ENCODE measurements around the gene TSPAN18. TPM values are rescaled to one million over a fixed set of nuclear protein-coding genes. Genes with fewer than 3 reads are reported as not detected.

TSPAN18 gene
- total and polyA plus RNA-seq, 10 of the 15 experiments (the other 5 are each of a cell fraction or from before 2014, with no cell fraction given) = 0.02 to 0.77 (median 0.13) TPM; not detected in 1

GRCh38 chr11:44694443-44694842, 32.3 kb upstream of the TSPAN18 start:
- TF ChIP-seq KDM1A (IDR thresholded peaks at IDR 0.05; ENCODE audit: borderline replicate concordance) (no peak), POU2F2 (IDR thresholded peaks at IDR 0.05; ENCODE audit: borderline replicate concordance, low read depth, low read length) (peak; percentile 34; the same call in 1 of the 3 replicates), MXI1 (IDR thresholded peaks at IDR 0.05; ENCODE audit: low read depth, low read length) (no peak), WRNIP1 (IDR thresholded peaks at IDR 0.05; ENCODE audit: borderline replicate concordance, low read depth, low read length) (no peak), HDAC6 (IDR thresholded peaks at IDR 0.05; ENCODE audit: unreplicated experiment) (no peak), RFX5 (IDR thresholded peaks at IDR 0.05; ENCODE audit: low read depth, low read length) (no peak)
- SMC1A ChIA-PET (ENCODE audit: uncharacterized antibody, unreplicated experiment) = interaction anchor here (0.8 kb wide), 1 partner anchor 221 kb away, joined by 3 read pairs; no protein-coding TSS in a partner anchor
- Histone ChIP-seq H3K27ac (ENCODE audit: control insufficient read depth, insufficient read depth) (no peak overlapping the region), H3K4me2 (ENCODE audit: control insufficient read depth, insufficient read depth) (no peak overlapping the region), H3K27me3 (replicated peaks in 1 of 2; ENCODE audit: control insufficient read depth in 2 of 2, insufficient read depth in 2 of 2, low read length in 1 of 2) (no peaks in the 10 kb centered on the region), H3K9ac (ENCODE audit: control insufficient read depth, insufficient read depth, low read length) (no peak overlapping the region), H2AFZ (ENCODE audit: control insufficient read depth, low read depth, low read length) (no peak overlapping the region), H3K4me3 (no peak overlapping the region), H3K36me3 (ENCODE audit: control insufficient read depth in 2 of 2, insufficient read depth in 2 of 2, low read length in 1 of 2) (no peaks in the 10 kb centered on the region), H3K4me1 (ENCODE audit: control insufficient read depth, insufficient read depth, low read length) (peaks cover 3% of the 10 kb centered on the region; the same call in 1 of the 2 replicates), H4K20me1 (ENCODE audit: control insufficient read depth, insufficient read depth) (no peaks in the 10 kb centered on the region), H3K9me3 (replicated peaks; ENCODE audit: control insufficient read depth, insufficient read depth, low read length) (no peaks in the 10 kb centered on the region; the same call in 2 of the 3 replicates), H3K79me2 (ENCODE audit: control insufficient read depth, insufficient read depth, low read length) (no peaks in the 10 kb centered on the region)
- 23% methylated on average over 12 of the region's 12 CpGs for WGBS (ENCODE audit: insufficient coverage, insufficient replicate concordance, low lambda C conversion rate, missing lambda C conversion rate)
- DNase-seq (ENCODE audit: low read depth, low spot score) (no peak), FAIRE-seq (no peak), ATAC-seq (no peak)
- in situ Hi-C loops (cut with MboI) (no loop called here), intact Hi-C loops (cut with micrococcal nuclease; ENCODE audit: unreplicated experiment) (no loop called here)
- CTCF ChIA-PET = no interaction called here
- POLR2A ChIA-PET = no interaction called here
- RAD21 ChIA-PET (ENCODE audit: unreplicated experiment) = no interaction called here
- BruUV-seq (replicated peaks) = no TSS peak

DNA sequence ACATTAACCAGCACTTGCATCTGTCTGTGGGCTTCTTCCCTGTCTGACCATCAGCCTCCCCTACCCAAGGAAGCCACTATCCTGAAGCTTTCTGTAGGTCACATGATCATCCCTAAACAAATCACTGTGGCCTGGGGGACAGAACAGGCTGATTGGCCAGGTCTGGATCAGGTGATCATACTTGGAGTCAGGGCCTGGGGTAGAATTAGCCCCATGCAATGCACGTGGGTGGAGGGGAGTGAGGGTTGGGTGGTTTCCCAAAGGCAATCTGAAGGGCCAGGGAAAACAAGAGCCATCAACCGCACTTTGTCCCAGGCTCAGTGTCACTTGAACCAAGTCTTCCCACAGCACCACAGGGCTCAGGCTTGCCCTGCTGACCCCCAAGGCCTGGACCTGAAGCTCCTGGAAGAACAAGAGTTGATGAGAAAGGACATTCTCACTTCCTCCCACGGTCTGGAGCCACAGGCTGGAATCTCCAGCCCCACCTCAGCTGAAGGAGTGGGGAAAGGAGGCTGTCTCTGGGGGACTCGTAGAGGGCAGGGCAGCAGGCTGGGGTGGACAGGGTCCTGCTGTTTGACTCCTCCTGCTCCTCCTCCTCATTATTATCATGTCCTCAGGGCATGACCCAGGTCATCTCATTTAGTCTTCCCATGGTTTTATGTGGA, 31.5 kb upstream of the TSPAN18 start:
- no peaks in the 10 kb centered on the region; the same call in 2 of the 3 replicates for H3K9me3 ChIP-seq (replicated peaks; ENCODE audit: control insufficient read depth, insufficient read depth, low read length)
- no peak overlapping the region for H3K27ac ChIP-seq (ENCODE audit: control insufficient read depth, insufficient read depth)
- RAD21 ChIA-PET (ENCODE audit: unreplicated experiment) = no interaction called here
- in situ Hi-C loops (cut with MboI) = no loop called here
- POLR2A ChIA-PET = no interaction called here
- H3K4me1 ChIP-seq (ENCODE audit: control insufficient read depth, insufficient read depth, low read length) = peaks cover 3% of the 10 kb centered on the region; the same call in 1 of the 2 replicates
- no peak overlapping the region for H3K9ac ChIP-seq (ENCODE audit: control insufficient read depth, insufficient read depth, low read length)
- CTCF ChIA-PET = no interaction called here
- H3K36me3 ChIP-seq (ENCODE audit: control insufficient read depth in 2 of 2, insufficient read depth in 2 of 2, low read length in 1 of 2) = no peaks in the 10 kb centered on the region
- H3K4me2 ChIP-seq (ENCODE audit: control insufficient read depth, insufficient read depth) = no peak overlapping the region
- FAIRE-seq (no peak), ATAC-seq (no peak), DNase-seq (ENCODE audit: low read depth, low spot score) (no peak)
- no peaks in the 10 kb centered on the region for H3K79me2 ChIP-seq (ENCODE audit: control insufficient read depth, insufficient read depth, low read length)
- BruUV-seq (replicated peaks) = no TSS peak
- 13% methylated on average over 4 of the region's 4 CpGs for WGBS (ENCODE audit: insufficient coverage, insufficient replicate concordance, low lambda C conversion rate, missing lambda C conversion rate)
- no peaks in the 10 kb centered on the region for H4K20me1 ChIP-seq (ENCODE audit: control insufficient read depth, insufficient read depth)
- no peak overlapping the region; the same call in 1 of the 2 replicates for H2AFZ ChIP-seq (ENCODE audit: control insufficient read depth, low read depth, low read length)
- TF ChIP-seq USF1 (IDR thresholded peaks at IDR 0.05; ENCODE audit: borderline replicate concordance, extremely low read length, insufficient read depth, low read depth, low read length) = peak; percentile 13
- no peak for TF ChIP-seq BMI1 (IDR thresholded peaks at IDR 0.05; ENCODE audit: borderline replicate concordance)
- peak; percentile 77 for TF ChIP-seq NFYB (IDR thresholded peaks at IDR 0.05; ENCODE audit: insufficient read depth, low read depth, low read length)
- TF ChIP-seq, protein P1, sequence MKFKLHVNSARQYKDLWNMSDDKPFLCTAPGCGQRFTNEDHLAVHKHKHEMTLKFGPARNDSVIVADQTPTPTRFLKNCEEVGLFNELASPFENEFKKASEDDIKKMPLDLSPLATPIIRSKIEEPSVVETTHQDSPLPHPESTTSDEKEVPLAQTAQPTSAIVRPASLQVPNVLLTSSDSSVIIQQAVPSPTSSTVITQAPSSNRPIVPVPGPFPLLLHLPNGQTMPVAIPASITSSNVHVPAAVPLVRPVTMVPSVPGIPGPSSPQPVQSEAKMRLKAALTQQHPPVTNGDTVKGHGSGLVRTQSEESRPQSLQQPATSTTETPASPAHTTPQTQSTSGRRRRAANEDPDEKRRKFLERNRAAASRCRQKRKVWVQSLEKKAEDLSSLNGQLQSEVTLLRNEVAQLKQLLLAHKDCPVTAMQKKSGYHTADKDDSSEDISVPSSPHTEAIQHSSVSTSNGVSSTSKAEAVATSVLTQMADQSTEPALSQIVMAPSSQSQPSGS (IDR thresholded peaks at IDR 0.05; ENCODE audit: low read length) = no peak
- intact Hi-C loops (cut with micrococcal nuclease; ENCODE audit: unreplicated experiment) = no loop called here
- no peaks in the 10 kb centered on the region for H3K27me3 ChIP-seq (replicated peaks in 1 of 2; ENCODE audit: control insufficient read depth in 2 of 2, insufficient read depth in 2 of 2, low read length in 1 of 2)
- SMC1A ChIA-PET (ENCODE audit: uncharacterized antibody, unreplicated experiment) = interaction anchor here (0.6 to 0.8 kb wide), 2 partner anchors 11 to 220 kb away, joined by 3 read pairs; no protein-coding TSS in a partner anchor
- no peak overlapping the region for H3K4me3 ChIP-seq
